Ammon's horn (tissue), 1 donor: ENCODE measurements around the gene LIMK2.

Experiments used
- DNase-seq: peaks from one replicate; pipeline ENCODE4 v3.0.0-alpha.2; 2016; ENCODE audit warnings: low spot score

The LIMK2 gene

GRCh38 chr22:31272522-31273446, 60.7 kb downstream of the LIMK2 start:
- peak; percentile 80 for DNase-seq

DNA sequence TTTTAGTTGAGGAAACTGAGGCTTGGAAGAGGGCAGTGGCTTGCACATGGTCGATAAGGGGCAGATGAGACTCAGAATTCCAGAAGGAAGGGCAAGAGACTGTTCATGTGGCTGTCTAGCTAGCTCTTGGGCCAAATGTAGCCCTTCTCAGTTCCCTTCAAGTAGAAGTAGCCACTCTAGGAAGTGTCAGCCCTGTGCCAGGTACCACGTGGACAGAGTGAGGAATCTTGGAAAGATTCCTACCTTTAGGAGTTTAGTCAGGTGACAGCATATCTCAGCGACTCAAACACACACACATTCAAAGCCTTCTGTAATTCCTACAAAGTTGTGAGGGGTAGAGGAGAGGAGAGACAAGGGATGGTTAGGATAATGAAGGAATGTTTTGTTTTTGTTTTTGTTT, 61.9 kb downstream of the LIMK2 start:
- DNase-seq, result no peak

DNA sequence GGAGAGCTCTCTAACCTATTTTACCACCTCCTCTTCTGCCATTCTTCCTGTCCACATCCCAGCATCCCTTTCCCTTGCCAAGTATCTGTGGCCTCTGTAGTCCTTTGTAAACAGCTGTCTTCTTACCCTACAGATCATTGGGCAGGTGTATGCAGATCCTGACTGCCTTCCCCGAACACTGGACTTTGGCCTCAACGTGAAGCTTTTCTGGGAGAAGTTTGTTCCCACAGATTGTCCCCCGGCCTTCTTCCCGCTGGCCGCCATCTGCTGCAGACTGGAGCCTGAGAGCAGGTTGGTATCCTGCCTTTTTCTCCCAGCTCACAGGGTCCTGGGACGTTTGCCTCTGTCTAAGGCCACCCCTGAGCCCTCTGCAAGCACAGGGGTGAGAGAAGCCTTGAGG, 62.9 kb downstream of the LIMK2 start:
- DNase-seq, result no peak

GRCh38 chr22:31275576-31275975, 63.5 kb downstream of the LIMK2 start:
- DNase-seq, result no peak

DNA sequence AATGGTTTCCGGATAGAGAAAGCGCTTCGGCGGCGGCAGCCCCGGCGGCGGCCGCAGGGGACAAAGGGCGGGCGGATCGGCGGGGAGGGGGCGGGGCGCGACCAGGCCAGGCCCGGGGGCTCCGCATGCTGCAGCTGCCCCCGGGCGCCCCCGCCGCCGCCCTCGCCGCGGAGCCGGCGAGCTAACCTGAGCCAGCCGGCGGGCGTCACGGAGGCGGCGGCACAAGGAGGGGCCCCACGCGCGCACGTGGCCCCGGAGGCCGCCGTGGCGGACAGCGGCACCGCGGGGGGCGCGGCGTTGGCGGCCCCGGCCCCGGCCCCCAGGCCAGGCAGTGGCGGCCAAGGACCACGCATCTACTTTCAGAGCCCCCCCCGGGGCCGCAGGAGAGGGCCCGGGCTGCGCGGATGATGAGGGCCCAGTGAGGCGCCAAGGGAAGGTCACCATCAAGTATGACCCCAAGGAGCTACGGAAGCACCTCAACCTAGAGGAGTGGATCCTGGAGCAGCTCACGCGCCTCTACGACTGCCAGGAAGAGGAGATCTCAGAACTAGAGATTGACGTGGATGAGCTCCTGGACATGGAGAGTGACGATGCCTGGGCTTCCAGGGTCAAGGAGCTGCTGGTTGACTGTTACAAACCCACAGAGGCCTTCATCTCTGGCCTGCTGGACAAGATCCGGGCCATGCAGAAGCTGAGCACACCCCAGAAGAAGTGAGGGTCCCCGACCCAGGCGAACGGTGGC, 64.5 kb downstream of the LIMK2 start:
- no peak for DNase-seq

GRCh38 chr22:31277741-31278140, 65.6 kb downstream of the LIMK2 start:
- no peak for DNase-seq

- no peak for DNase-seq
Measured at GRCh38 chr22:31278151-31278621, 66.1 kb downstream of the LIMK2 start.

- no peak for DNase-seq
Measured at GRCh38 chr22:31278626-31279326, 66.7 kb downstream of the LIMK2 start.

DNA sequence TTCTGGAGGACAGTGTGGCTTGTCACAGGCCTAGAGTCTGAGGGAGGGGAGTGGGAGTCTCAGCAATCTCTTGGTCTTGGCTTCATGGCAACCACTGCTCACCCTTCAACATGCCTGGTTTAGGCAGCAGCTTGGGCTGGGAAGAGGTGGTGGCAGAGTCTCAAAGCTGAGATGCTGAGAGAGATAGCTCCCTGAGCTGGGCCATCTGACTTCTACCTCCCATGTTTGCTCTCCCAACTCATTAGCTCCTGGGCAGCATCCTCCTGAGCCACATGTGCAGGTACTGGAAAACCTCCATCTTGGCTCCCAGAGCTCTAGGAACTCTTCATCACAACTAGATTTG, 67.2 kb downstream of the LIMK2 start:
- DNase-seq, result no peak

GRCh38 chr22:31279821-31280505, 67.9 kb downstream of the LIMK2 start:
- DNase-seq, result no peak

DNA sequence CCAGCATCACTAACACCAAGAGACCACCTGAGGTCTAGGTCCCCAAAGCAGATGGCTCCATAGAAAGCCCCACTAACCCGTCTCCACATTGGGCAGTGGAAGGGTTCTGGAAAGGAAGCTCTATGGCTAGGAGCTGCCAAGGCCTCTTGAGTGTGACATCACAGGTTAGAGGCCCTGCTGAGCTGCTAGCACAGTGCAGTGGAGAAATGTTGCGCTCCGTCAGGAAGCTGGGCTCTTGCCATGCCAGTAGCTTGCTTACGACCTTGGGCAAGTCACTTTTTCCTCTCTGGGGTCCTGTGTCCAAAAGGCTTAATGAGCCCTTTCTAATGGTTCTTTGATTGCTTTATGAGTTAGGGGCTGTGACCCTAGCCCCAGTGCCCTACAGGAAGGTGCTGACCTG, 69.6 kb downstream of the LIMK2 start:
- DNase-seq, result no peak

DNA sequence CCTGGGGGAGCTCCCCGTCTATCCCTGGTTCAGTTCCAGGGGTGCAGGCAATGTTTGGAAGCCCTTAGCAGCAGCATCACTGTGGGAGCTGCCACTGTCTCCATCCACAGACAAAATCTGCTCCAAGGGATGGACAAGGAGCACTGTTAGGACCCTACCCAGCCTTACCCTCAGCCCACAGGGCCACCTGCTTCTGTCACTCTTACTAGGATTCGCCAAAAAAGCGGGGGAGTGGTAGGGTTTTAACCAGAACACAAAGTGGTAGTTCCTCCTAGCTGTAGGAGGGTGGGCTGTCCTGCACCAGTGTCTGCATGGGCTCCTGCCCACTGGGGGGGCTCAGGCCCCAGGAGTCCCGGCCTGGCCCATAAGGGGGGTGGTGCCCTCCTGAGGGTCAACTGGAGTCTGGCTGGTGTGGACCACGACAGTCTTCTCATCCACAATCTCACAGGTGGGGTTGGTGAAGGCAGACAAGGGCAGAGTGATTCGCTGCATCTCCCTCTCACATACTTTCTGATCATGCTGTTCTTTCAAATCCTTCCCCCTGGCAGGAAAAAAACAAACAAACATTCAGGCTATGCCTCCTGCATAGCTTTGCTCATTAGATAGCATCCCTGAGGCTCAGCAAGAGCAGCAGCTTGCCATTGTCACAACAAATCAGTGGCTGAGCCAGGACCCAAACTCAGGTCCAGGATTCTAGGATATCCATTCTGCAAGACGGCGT, 70.8 kb downstream of the LIMK2 start:
- no peak for DNase-seq

- DNase-seq, result no peak
Measured at GRCh38 chr22:31284281-31285155, 72.4 kb downstream of the LIMK2 start.

- DNase-seq, result no peak
Measured at GRCh38 chr22:31286360-31287255, 74.5 kb downstream of the LIMK2 start.

DNA sequence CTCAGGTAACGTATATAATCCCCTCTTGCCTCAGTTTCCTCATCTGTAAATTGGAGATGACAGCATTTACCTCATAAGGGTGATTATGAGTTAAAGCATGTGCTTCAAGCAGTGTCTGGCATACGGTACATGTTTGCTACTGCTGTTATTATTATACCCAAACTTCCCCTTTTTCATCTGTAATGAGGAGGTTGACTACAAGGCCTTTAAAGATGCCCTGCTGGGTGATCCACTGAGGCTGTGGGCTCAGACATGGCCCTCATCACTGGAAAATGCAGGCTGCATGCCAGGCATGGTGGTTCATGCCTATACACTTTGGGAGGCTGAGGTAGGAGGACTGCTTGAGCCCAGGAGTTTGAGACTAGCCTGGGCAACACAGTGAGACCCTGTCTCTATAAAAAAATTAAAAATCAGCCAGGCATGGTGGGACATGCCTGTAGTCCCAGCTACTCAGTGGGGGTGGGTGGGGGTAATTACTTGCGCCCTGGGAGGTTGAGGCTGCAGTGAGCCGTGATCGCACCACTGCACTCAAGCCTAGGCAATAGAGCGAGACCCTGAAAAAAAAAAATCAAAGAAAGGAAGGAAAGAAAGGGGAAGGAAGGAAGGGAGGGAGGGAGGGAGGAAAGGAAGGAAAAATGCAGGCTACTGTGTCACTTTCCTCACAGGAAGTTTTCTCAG, 75.9 kb downstream of the LIMK2 start:
- DNase-seq, result no peak

DNA sequence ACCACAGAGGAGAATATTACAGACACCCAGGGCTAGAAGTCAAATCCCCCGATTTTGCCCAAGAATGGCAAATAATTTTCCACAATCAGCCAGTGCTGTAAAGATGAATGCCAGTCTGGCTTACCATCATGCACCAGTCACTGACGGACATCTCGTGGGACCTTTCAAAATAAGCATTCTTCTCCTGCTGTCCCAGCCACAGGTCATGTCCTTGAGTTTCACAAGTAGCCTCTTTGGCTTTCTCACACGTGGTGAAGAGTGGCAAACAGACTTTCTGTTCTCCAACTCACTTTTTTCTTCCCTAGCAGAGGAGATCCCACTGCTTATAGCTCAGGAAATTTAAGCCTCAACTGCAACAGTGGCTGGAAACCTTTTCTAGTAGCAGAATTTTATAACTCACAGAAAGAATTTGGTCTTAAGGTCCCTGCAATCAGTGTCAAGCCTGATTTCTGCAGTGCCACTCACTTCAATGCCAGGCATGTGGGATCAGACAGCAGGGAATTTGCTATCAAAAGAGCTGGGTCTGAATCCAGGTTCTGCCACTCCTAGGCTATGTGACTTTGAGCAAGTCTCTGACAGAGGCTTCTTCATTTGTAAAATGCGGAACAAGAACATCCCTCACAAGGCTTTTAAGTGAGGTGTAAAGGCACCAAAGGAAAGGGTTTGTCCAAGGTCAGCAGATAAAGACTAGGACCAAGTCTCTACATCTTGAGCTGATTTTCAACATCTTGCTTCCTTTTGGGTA, 76.6 kb downstream of the LIMK2 start:
- DNase-seq, result no peak

DNA sequence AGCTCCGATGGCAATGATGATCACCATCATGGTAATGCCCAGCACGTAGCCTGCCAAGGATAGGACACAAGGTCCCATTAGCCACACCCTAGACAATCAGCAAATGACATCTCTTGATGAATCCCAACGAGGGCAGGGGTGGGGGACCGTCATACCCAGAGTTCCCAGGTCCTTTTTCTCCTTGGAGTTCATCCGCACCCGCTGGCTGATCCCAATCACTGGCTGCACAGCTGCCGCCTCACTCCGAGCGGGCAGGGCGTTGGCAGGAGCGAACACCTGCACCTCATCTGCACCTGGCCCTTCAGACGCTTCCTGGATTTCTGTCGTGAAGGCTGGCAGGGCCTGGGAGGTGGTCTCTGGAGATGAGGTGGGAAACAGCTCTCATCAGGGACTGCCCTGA, 77.2 kb downstream of the LIMK2 start:
- no peak for DNase-seq
